ENCODE measurements around the gene DPEP2.
"Not testable (repeated sequence)": the region's sequence is repeated elsewhere in the genome, so short reads cannot be mapped to it uniquely, and the experiment has no call there.

The DPEP2 gene

GRCh38 chr16:67975321-67976105 is 23.8 kb downstream of the DPEP2 start:
- DNase-seq (ENCODE audit: low spot score), result no peak

GRCh38 chr16:67972285-67972684 is 27.0 kb downstream of the DPEP2 start:
- DNase-seq (ENCODE audit: low spot score), result not testable (repeated sequence)

GRCh38 chr16:67971111-67971510 is 28.2 kb downstream of the DPEP2 start:
- DNase-seq (ENCODE audit: low spot score), result no peak

- no peak for DNase-seq (ENCODE audit: low spot score)
Observed at GRCh38 chr16:67969254-67970039, 29.8 kb downstream of the DPEP2 start.

GRCh38 chr16:67968400-67969253 is 30.7 kb downstream of the DPEP2 start, which contains the start of gene SLC12A4:
SLC12A4 (minus strand) TSS chr16:67968637; CDS start chr16:67968553, 84 bp downstream.
- peak; percentile 55 for DNase-seq (ENCODE audit: low spot score)

DNA sequence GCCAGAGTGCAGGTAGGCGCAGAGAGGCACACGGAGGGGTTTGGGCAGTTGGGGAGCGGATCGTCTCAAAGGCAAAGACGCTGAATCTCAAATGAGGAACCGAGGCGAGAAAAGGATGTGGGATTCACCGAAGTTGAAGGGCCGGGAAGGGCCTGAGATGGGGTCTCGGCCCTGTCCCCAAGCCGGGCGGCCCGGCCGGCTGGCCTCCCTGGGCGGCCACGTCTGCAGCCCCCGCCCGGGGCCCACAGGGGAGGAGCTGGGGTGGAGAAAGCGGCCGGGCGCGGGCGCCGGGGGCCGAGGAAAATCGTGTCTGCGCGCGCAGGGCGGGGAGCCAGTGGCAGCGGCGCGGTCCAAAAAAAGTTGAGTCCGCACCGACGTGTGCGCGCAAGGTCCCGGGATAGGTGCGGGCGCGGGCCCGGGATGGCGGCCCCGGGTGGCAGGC is 31.3 kb downstream of the DPEP2 start:
- DNase-seq (ENCODE audit: low spot score), result no peak

DNA sequence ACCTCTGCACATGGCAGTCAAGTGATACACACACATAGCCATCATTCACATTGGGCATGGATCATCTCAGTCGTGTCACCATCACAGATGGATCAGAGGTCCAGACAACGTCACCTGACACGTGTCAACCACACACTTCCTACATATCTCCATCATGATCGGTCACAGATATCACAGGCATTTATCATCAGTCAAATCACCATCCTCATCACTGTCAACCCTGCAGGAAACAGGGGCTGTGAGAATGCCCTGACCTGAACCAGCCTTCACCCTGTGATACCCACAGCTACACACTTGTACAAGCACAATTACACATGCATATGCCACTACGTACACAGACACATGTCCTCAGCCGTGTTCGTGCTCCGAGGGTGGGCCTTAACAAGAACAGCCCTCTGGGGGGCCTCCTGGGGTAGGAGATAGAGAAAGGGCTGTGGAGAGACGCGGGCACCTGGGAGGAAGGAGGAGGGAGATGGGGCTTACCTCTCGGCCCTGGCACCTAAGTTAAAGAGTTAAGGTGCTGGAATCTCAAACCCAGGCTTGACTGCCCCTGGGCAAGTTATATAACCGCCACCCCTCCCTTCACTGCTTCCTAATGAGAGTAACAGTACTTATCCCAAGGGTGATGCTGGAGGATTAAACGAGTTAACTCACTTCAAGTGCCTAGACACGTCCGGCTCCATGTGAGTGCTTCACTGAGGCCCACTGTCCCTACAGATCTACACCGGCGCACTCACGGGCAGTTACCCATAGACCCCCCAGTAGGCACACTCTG is 31.9 kb downstream of the DPEP2 start:
- no peak for DNase-seq (ENCODE audit: low spot score)

DNA sequence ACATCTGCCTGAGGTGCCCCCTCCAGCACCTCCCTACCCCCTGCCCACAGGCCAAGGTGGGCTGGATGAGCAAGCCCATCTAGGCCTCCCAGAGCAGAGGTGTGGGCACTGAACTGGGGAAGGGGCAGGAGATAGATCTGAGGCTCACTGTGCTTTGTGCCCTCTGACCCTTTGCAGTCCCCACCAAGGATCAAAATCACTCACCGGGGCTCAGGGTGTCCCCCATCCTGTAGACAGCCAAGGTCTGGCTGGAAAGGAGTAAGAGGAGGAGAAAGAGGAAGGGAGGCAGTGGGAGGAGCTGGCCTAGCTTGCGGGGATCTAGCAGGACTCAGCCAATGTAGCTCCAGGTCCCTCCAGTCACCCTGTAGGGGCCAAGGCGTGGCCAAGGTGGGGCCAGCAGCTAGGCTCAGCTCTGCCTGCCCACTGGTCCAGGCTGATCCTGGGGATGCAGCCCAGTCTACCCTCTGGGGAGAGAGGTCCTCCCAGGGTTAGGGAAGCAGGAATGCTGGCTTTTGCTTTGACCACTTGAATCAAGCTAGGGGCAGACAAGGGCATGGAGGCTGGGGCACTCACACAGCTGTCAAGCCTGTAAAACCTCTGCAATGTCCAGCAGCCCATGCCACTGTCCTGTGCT is 32.6 kb downstream of the DPEP2 start:
- DNase-seq (ENCODE audit: low spot score), result no peak

DNA sequence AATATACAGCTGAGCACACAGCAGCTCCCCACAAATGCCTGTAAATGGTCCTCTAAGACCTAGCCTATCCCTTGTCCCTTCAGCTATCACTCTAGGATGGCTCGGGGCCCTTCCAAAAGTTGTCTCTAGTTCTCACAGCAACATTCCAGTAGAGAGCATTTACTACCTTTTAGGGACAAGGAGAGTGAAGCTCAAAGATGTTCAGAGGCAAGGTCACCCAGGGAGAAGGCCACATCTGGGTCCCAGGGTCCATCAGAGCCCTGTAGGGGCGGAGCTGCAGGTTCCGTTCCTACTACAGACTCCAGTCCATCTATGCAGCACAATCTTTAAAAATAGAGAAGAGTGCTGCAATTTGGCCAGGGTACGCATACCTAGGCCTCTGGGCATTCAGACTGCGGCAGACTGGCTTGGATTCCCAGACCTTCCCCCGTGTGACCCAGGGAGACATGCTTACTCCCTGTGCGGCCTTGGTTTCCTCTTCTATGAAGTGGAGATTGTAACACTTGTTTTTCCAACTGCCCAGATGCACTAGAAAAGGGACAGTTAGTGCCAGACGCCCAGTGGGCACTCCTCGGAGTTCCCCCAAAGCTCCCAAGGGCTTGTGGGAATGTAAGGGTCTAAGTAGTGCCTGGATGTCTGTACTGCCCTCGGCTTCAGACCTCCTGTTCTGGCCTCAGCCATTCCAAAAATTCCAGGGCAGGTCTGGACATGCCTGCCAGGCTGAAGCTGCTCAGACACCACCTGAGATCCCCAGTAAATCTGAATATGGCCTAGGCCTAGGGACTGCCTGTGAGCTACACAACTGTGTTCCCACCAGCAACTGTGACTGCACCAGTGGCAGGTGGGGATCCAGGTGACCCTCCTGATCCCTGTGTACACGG is 33.4 kb downstream of the DPEP2 start:
- no peak for DNase-seq (ENCODE audit: low spot score)

DNA sequence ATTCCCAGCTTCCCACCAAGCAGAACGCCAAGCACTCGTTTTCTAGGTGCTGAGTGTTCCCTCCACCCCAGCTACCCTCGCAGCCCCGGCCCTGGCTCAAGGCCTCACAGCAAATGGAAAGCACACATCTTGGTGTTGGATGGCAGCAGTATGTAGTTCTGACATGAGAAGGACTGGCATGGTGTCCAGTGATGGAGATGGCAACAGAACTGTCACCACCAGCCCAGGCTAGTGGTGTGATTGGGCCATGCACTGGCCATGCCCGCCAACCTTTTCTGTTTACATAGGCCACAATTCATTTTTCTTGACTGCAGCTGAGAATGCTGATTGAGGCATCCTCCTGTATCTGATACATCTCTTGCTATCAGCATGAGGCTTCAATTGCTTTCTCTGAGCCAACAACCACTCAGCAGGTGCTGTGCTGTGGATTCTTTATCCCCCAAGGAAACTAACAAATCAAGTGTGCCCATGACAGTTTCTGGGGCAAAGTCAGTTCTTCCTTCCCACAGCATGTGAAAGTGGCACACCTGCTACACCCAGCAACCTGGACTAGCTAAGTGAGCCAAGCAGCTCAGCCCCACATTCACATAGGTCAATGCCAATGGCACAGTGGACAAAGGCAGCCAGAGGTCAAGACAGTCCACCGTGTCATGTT is 34.7 kb downstream of the DPEP2 start:
- DNase-seq (ENCODE audit: low spot score), result no peak

- DNase-seq (ENCODE audit: low spot score), result no peak
Observed at GRCh38 chr16:67963662-67964321, 35.5 kb downstream of the DPEP2 start.

GRCh38 chr16:67963292-67963661 is 36.0 kb downstream of the DPEP2 start:
- DNase-seq (ENCODE audit: low spot score), result no peak

DNA sequence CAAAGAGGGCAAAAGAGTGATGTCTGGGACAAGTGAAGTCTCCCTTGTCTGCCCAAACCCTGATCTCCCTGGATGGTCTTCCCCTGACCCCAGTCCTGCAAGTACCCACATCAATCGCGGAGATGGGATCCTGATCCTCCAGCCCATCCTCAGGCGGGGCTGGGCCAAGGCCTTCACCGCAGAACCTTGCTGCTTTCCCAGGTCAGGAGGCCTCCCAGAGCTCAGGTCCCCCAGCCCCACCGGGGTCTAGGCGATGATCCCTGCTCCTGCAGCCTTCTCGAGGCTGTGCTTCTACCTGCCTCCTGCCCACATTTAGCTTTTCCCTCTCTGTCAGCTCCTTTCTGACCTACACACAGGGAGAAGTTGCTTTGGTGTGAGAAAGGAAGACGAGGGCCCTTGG is 37.1 kb downstream of the DPEP2 start:
- DNase-seq (ENCODE audit: low spot score), result no peak

GRCh38 chr16:67961551-67961957 is 37.7 kb downstream of the DPEP2 start:
- no peak for DNase-seq (ENCODE audit: low spot score)

DNA sequence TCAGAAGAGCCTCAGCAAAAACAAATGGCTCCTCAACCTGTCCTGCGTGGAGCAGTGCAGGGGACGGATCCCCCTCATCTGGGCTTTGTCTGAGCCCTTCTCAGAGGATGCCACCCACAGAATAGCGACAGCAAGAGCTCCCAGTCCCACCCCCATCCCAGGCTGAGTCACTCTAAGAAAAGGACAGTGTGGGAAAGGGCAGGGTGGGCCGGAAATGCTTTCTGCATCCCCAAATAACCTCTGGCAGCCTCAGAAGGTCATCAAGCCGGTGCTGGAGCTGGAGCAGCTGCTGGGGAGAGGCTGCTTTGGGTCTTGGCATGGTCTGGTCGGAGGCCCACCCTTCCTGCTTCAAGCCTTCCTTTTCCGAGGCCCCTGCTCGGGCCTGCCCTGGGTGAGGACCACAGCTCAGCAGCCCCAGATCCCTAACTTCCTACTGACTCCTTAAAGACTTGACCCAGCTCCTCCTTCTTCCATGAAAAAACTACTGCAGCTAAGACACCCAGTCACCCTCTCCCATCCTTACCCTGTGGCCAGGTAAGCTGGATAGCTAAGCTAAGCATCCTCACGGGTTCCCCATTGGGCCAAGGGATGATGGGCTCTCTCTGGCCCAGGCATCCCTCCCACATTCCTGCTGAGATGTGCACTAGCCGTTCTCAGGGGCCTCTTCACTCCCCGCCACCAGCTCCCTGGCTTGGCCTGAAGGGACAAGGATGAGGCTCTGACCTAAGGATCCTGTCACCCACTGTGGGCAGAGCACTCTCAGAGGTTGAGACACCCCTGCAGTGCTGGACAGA is 39.6 kb downstream of the DPEP2 start:
- no peak for DNase-seq (ENCODE audit: low spot score)

DNA sequence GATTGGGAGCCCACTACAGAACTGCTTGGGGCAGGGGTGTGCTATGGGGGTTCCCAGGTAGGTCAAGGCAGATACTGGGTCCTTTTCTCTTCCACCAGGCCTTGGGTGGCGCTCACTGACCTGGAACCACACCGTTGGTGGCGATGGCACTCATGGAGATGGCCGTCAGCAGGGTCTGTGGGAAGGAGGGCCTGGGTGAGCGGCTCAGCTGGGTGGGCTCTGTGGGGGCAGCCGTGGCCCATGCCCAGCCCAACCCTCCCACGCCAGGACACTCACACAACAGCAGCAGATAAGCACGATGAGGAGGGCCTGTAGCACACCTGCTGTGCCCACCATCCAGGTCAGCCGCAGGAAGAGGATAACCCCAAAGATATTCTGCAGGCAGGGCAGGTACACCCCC is 41.7 kb downstream of the DPEP2 start:
- no peak for DNase-seq (ENCODE audit: low spot score)

DNA sequence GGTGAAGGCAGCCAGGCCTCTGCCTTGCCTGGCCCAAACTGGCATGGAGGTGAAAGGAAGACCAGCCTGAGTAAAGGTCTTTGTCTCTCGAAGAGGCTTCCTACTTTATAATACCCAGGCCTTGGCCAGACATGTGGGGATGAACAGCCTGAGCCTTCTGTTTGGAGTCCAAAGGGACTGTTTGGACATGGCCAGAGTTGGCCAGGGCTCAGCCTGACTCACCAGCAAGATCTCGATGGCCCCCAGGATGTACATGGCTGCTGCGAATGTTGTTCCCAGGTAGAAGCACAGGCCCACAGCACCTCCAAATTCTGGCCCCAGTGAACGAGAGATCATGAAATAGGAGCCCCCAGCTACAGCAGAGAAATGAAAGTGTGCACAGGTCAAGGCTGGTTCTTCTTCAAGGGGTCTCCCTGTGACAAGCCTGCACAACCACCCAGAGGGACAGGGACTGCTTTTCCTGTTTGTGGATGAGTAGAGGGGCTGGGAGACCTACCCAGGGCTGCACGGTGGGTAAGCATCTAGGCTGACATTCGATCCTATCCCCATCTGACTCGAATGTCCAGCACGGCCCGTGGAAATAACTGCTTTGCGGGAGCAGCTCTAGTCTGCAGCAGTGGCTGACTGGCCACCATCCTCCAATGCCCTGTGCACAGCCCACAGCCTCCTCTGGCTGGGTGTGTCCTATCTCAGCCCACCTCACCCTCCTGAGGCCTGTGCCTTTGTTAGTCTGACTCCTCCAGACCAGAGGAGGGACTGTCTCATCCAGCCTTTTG is 44.7 kb downstream of the DPEP2 start:
- DNase-seq (ENCODE audit: low spot score), result no peak

Data from globus pallidus (tissue), 1 donor.